Loucy (cell line): Measurements from ENCODE around the gene FBLN5.

ENCODE experiments used
- H2AFZ ChIP-seq: fragments of 200-600 bp; sonication (generic); 2 replicates; pipeline ENCODE4 v1.6.0; 2016; ENCODE audit warnings: antibody characterized with exemption, mild to moderate bottlenecking, low read length, moderate library complexity
- H3F3A ChIP-seq: fragments of 200-600 bp; 2 replicates; pipeline ENCODE4 v1.6.0; 2016; ENCODE audit warnings: antibody characterized with exemption, low read depth, mild to moderate bottlenecking
- H3K27me3 ChIP-seq: fragments of 200-600 bp; sonication (generic); 2 replicates; pipeline ENCODE4 v1.6.1; 2014; ENCODE audit warnings: low read length, mild to moderate bottlenecking; ENCODE audit not compliant: insufficient read depth, poor library complexity, severe bottlenecking
- H3K36me3 ChIP-seq: fragments of 200-600 bp; sonication (generic); 2 replicates; pipeline ENCODE4 v1.6.1; 2016; ENCODE audit warnings: low read length; ENCODE audit not compliant: insufficient read depth
- H3K4me1 ChIP-seq: fragments of 200-600 bp; sonication (generic); 2 replicates; pipeline ENCODE4 v1.5.1; 2014; ENCODE audit warnings: low read length, mild to moderate bottlenecking; ENCODE audit not compliant: insufficient read depth, poor library complexity, severe bottlenecking
- H3K4me2 ChIP-seq: fragments of 200-600 bp; sonication (generic); 2 replicates; pipeline ENCODE4 v1.6.0; 2014; ENCODE audit warnings: antibody characterized with exemption, low read length, low read depth, mild to moderate bottlenecking; ENCODE audit not compliant: poor library complexity, severe bottlenecking
- H3K4me3 ChIP-seq: fragments of 200-600 bp; sonication (generic); 2 replicates; pipeline ENCODE4 v1.5.1; 2014; ENCODE audit warnings: low read length, mild to moderate bottlenecking, mixed read lengths; ENCODE audit not compliant: poor library complexity, severe bottlenecking
- H3K79me2 ChIP-seq: fragments of 200-600 bp; sonication (generic); 2 replicates; pipeline ENCODE4 v1.6.1; 2014; ENCODE audit warnings: low read length; ENCODE audit not compliant: insufficient read depth
- H3K9ac ChIP-seq: fragments of 200-600 bp; sonication (generic); 2 replicates; pipeline ENCODE4 v1.6.0; 2014; ENCODE audit warnings: mild to moderate bottlenecking, low read depth, low read length, moderate library complexity; ENCODE audit not compliant: poor library complexity, severe bottlenecking
- H3K9me2 ChIP-seq: fragments of 200-600 bp; sonication (generic); replicated peaks from 2 replicates; pipeline ENCODE4 v1.6.1; 2016; ENCODE audit warnings: low read depth, low read length, mixed read lengths
- H3K9me3 ChIP-seq: fragments of 200-600 bp; sonication (generic); 2 replicates; pipeline ENCODE4 v1.6.1; 2014; ENCODE audit warnings: mild to moderate bottlenecking, antibody characterized with exemption, low read length, low read depth; ENCODE audit not compliant: insufficient read depth
- H4K20me1 ChIP-seq: fragments of 200-600 bp; sonication (generic); 2 replicates; pipeline ENCODE4 v1.6.0; 2014; ENCODE audit warnings: antibody characterized with exemption, low read length, mild to moderate bottlenecking; ENCODE audit not compliant: insufficient read depth, poor library complexity, severe bottlenecking
- CTCF ChIP-seq: fragments of 200-600 bp; sonication (generic); conservative IDR thresholded peaks from 2 replicates; pipeline ENCODE4 v1.5.1; 2014; ENCODE audit warnings: mild to moderate bottlenecking, antibody characterized with exemption, low read length
- EZH2phosphoT487 ChIP-seq: fragments of 200-600 bp; IDR thresholded peaks from 2 replicates; pipeline ENCODE4 v1.6.1; 2018; ENCODE audit warnings: antibody characterized with exemption, mild to moderate bottlenecking, moderate library complexity, borderline replicate concordance

The FBLN5 gene

GRCh38 chr14:91957876-91958313 is 10.4 kb upstream of the FBLN5 start:
- Histone ChIP-seq H3K4me2 (no peak overlapping the region), H3K36me3 (no peaks in the 10 kb centered on the region), H3K27me3 (no peaks in the 10 kb centered on the region), H2AFZ (no peak overlapping the region), H4K20me1 (no peaks in the 10 kb centered on the region), H3K9me3 (no peaks in the 10 kb centered on the region), H3K4me1 (no peaks in the 10 kb centered on the region), H3K4me3 (no peak overlapping the region), H3F3A (no peaks in the 10 kb centered on the region), H3K9ac (no peak overlapping the region), H3K9me2 (no peaks in the 10 kb centered on the region), H3K79me2 (no peaks in the 10 kb centered on the region)
- TF ChIP-seq CTCF (no peak), EZH2phosphoT487 (no peak)

DNA sequence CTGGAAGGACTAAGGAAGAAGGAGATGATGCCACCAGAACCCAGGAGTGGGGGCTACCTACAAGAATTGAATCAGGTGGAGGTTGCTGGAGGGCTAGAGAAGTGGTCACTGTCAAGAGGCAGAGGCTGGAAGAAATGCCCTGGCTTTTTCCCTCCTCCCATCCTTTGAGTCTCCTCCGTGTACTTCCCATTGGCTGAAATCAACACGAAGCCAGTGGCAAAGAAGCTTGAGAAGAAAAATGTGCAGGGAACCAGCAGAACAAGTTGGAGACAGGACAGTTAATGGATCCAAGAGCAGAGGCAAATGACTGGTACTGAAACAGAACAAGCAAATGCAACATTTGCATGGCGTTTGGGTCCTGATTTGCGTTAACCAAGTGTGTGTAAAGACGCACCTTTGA is 9.1 kb upstream of the FBLN5 start:
- Histone ChIP-seq H3K4me3 (no peak overlapping the region), H3K9ac (no peak overlapping the region), H3K27me3 (no peaks in the 10 kb centered on the region), H3F3A (no peaks in the 10 kb centered on the region), H3K4me1 (no peaks in the 10 kb centered on the region), H3K36me3 (no peaks in the 10 kb centered on the region), H4K20me1 (no peaks in the 10 kb centered on the region), H3K9me3 (no peaks in the 10 kb centered on the region), H3K9me2 (no peaks in the 10 kb centered on the region), H2AFZ (no peak overlapping the region), H3K4me2 (no peak overlapping the region), H3K79me2 (no peaks in the 10 kb centered on the region)
- no peak for TF ChIP-seq EZH2phosphoT487

GRCh38 chr14:91955168-91955567 is 7.7 kb upstream of the FBLN5 start:
- no peak for TF ChIP-seq EZH2phosphoT487
- no peak for TF ChIP-seq CTCF
- Histone ChIP-seq H4K20me1 (no peaks in the 10 kb centered on the region), H3K79me2 (no peaks in the 10 kb centered on the region), H3K9me3 (no peaks in the 10 kb centered on the region), H3F3A (no peaks in the 10 kb centered on the region), H3K36me3 (no peaks in the 10 kb centered on the region), H3K4me2 (no peak overlapping the region), H2AFZ (peak overlapping the region; percentile 21; the same call in 1 of the 2 replicates), H3K27me3 (no peaks in the 10 kb centered on the region), H3K4me1 (no peaks in the 10 kb centered on the region), H3K4me3 (no peak overlapping the region), H3K9ac (no peak overlapping the region), H3K9me2 (no peaks in the 10 kb centered on the region)
